Transverse colon (tissue), 4 donors: Measurements from ENCODE around the gene PTPRG.

ENCODE experiments used
- EP300 ChIP-seq: sonication (generic); formaldehyde crosslinking; IDR thresholded peaks from one replicate; pipeline ENCODE4 v1.6.1; 2017; ENCODE audit warnings: antibody characterized with exemption, low read depth
- POLR2A ChIP-seq: fragments of 450-650 bp; IDR thresholded peaks from one replicate; pipeline ENCODE4 v1.6.1; 2016; ENCODE audit warnings: antibody characterized with exemption, mild to moderate bottlenecking, moderate library complexity
- POLR2AphosphoS5 ChIP-seq, 3 donors: sonication (generic); formaldehyde crosslinking; IDR thresholded peaks; one replicate each; pipeline ENCODE4 v1.6.1; 2016; ENCODE audit warnings: antibody characterized with exemption in 3 of 3
- TF ChIP-seq, protein P1 (sequence below), 5 experiments: fragments of 200-600 bp in 3 of 5; fragments of 450-650 bp in 2 of 5; sonication (generic) in 3 of 5; IDR thresholded peaks; 1 replicate in 2 of 5; 2 replicates in 3 of 5; pipeline ENCODE4 v1.5.1; 2016 to 2017; ENCODE audit warnings: antibody characterized with exemption in 5 of 5, inconsistent platforms in 3 of 5, mild to moderate bottlenecking in 2 of 5, moderate library complexity in 1 of 5

DNA sequence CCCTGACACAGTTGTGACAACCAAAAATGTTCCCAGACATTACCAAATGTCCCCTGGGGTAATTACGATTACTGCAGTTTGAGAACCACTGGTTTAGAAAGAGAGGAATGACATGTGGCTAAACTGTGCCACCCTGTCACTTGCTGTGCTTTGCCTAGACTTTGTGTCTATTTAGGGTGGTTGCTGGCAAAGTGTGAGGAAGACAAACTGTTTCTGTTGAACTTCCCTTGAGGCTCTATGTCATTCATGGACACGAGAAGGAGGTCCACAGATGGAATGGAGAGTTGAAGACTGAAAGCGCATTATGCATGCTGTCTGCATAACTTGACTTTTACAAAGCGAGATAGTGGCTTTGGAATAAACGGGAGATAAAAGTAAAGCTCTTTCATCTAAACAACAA lies 495.3 kb downstream of the PTPRG start:
- TF ChIP-seq, protein P1, sequence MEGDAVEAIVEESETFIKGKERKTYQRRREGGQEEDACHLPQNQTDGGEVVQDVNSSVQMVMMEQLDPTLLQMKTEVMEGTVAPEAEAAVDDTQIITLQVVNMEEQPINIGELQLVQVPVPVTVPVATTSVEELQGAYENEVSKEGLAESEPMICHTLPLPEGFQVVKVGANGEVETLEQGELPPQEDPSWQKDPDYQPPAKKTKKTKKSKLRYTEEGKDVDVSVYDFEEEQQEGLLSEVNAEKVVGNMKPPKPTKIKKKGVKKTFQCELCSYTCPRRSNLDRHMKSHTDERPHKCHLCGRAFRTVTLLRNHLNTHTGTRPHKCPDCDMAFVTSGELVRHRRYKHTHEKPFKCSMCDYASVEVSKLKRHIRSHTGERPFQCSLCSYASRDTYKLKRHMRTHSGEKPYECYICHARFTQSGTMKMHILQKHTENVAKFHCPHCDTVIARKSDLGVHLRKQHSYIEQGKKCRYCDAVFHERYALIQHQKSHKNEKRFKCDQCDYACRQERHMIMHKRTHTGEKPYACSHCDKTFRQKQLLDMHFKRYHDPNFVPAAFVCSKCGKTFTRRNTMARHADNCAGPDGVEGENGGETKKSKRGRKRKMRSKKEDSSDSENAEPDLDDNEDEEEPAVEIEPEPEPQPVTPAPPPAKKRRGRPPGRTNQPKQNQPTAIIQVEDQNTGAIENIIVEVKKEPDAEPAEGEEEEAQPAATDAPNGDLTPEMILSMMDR (IDR thresholded peaks at IDR 0.05) = no peak
- TF ChIP-seq POLR2A (no peak), EP300 (no peak), POLR2AphosphoS5 (IDR thresholded peaks at IDR 0.05) (no peak)
